ENCODE results near the gene CEP70.
"Not testable (repeated sequence)": the region's sequence is repeated elsewhere in the genome, so short reads cannot be mapped to it uniquely, and the experiment has no call there.

Gene CEP70

GRCh38 chr3:138497851-138498250 is 96.2 kb downstream of the CEP70 start:
- Histone ChIP-seq H3K4me3 (no peak overlapping the region), H3K27ac (no peak overlapping the region)
- TF ChIP-seq CTCF (IDR thresholded peaks at IDR 0.05): no peak
- no peak for DNase-seq (ENCODE audit: low spot score)

- Histone ChIP-seq H3K27ac (no peak overlapping the region), H3K4me3 (no peak overlapping the region)
- no peak for DNase-seq (ENCODE audit: low spot score)
- no peak for TF ChIP-seq CTCF (IDR thresholded peaks at IDR 0.05)
Observed at GRCh38 chr3:138497021-138497420, 97.0 kb downstream of the CEP70 start.

GRCh38 chr3:138496436-138496835 is 97.6 kb downstream of the CEP70 start:
- Histone ChIP-seq H3K27ac (no peak overlapping the region), H3K4me3 (no peak overlapping the region)
- DNase-seq (ENCODE audit: low spot score): no peak

GRCh38 chr3:138495638-138496037 is 98.4 kb downstream of the CEP70 start:
- DNase-seq (ENCODE audit: low spot score); H3K27ac ChIP-seq; H3K4me3 ChIP-seq: not testable (repeated sequence)

More at GRCh38 chr3:138496436-138496835, 97.6 kb downstream of the CEP70 start:
- no peak for TF ChIP-seq CTCF (IDR thresholded peaks at IDR 0.05)

- Histone ChIP-seq H3K27ac (no peak overlapping the region), H3K4me3 (no peak overlapping the region)
- TF ChIP-seq CTCF (IDR thresholded peaks at IDR 0.05): no peak
- no peak for DNase-seq (ENCODE audit: low spot score)
Observed at GRCh38 chr3:138494607-138494929, 99.5 kb downstream of the CEP70 start.

GRCh38 chr3:138493804-138494606 is 100.1 kb downstream of the CEP70 start:
- Histone ChIP-seq H3K27ac (no peak overlapping the region), H3K4me3 (no peak overlapping the region)
- DNase-seq (ENCODE audit: low spot score): no peak
- TF ChIP-seq CTCF (IDR thresholded peaks at IDR 0.05): no peak

- Histone ChIP-seq H3K4me3 (no peak overlapping the region), H3K27ac (no peak overlapping the region)
- DNase-seq (ENCODE audit: low spot score): no peak
- no peak for TF ChIP-seq CTCF (IDR thresholded peaks at IDR 0.05)
Observed at GRCh38 chr3:138492980-138493675, 100.9 kb downstream of the CEP70 start.
